HG02623 (cell line): ENCODE data around the gene SOSTDC1.
"Not testable (repeated sequence)": the region's sequence is repeated elsewhere in the genome, so short reads cannot be mapped to it uniquely, and the experiment has no call there.

Source experiments
- ATAC-seq: cut with Tn5 transposase; IDR thresholded peaks from one replicate; pipeline ENCODE4 v1.9.1; 2021; ENCODE audit warnings: moderate library complexity; ENCODE audit not compliant: unreplicated experiment

The SOSTDC1 gene

DNA sequence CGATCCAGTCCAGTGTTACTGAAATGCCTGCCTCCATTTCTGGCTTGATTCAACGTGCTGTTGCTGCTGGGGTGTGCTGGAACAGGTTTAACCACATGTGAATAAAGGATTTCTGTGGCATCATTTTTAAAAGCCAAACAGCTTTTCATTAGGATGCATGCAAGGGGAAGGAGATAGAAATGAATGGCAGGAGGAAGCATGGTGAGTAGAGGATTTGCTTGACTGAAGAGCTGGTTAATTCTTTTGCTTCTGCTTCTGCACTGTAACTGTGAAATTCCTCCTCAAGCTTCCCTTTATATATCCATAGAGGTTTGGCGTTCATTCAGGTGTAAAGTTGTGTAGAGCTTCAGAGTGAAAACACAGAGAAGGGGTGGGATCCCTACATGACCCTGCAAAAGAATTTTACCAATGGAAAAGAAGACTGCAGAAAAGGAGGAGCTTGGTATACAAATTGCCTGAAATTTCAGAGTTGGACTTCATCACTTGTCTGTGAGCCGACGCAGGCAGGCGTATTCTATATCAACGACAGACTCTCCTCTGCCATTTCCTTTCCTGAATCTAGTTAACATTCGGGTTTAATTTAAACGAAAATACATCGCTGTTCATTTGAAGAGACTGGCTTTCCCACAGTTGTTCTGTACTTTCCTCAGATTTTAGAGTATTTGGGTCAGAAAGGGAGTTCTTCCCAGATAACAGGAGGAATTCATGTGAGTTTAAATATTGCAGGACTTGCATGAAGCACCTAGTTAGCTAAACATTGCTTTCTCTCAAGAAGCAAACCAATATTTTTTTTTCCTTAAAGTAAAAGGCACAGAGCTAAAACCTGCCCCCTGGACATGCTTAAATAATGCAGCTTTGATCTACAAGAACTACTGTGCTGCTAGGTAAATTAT is at the start of gene SOSTDC1:
Gene SOSTDC1 (minus strand): TSS at position 270 of the 893 bp plus-strand sequence. CDS start 70 bp downstream, at position 200.
- ATAC-seq = no peak

DNA sequence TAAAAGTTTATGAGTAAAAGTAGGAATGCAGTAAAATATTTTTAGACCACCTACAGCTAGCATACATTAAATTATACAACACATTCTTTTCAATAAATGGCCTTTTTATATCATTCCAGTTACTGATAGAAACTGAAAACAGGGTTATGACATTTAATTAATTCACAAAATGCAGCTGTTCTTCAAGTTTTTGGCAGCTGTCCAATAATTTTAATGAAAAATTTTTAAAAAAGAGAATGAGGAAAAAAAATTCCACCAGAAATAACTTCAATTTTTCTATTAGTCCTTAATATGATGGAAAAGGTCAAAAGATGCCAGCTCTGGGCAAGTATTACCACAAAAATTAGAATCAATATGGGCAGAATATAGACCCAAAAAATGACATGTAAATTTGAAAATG is 49.2 kb upstream of the SOSTDC1 start:
- no peak for ATAC-seq

DNA sequence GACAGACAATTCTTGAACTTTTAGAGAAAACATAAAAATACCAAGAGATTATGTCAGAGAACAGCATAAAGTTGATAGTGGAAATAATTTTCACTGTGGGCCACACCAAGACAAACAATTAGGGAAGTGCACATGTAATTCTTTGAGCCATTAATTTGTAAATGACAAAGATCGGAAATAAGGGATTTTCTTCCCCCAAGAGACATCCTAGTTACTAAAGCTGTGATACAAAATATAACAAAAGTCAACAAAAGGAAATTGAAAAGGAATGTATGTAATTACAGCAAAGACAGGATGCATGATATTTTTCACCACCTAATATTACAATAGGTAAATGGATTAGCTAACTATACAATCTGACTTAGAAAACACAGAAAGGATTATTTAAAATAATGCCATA is 48.7 kb upstream of the SOSTDC1 start:
- no peak for ATAC-seq

DNA sequence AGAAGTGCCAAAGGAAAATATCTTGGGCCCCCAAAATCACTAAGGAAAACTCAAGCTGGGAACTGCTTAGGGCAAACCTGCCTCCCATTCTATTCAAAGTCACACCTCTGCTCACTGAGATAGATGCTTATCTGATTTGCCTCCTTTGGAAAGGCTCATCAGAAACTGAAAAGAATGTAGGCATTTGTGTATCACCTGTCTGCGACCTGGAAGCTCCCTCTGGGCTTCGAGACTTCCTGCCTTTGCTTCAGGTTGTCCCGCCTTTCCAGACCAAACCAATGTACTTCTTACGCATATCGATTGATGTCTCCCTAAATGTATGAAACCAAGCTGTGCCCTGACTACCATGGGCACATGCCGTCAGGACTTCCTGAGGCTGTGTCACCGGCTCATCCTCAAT is 46.6 kb upstream of the SOSTDC1 start:
- ATAC-seq = no peak

DNA sequence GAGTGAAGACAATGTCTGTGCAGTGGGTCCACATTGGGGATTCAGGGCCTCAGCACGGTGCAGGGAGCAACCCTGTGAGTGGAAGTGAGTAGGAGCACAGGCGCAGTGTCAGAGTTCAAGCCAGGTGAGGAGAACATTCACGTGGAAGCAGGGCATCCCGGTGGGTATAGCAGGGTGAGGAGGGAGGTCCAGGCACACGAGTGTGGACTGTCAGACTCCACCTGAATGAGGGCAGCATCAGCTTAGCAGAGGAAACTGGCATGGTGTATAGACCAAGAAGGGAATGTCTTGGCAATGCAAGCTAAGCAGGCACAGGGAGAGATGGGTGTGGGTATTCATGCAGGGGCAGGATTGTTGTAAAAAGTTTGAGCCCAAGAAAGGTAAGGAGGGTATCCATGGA is 45.8 kb upstream of the SOSTDC1 start:
- ATAC-seq = no peak

GRCh38 chr7:16509829-16510228 is 44.3 kb upstream of the SOSTDC1 start:
- ATAC-seq = no peak

GRCh38 chr7:16506422-16506821 is 40.9 kb upstream of the SOSTDC1 start:
- ATAC-seq = not testable (repeated sequence)

DNA sequence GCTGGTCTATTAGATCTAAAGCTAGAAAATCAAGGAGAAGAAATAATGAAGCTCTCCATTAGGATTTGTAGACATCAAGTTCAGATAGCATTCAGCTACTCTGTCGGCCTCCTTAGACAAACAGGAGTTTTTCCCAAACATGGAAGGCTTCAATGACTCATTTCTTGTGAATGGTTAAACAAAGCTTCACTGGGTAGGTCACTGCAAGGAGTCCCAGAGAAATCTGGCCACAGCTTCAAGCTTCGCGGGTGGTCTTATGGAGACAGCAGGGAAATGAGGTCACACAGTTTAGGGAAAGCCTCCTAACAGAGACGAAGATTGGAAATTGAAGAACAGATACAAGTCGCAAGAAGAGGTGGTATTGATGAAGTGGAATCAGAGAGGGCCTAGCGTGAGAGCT is 38.5 kb upstream of the SOSTDC1 start:
- ATAC-seq = no peak

DNA sequence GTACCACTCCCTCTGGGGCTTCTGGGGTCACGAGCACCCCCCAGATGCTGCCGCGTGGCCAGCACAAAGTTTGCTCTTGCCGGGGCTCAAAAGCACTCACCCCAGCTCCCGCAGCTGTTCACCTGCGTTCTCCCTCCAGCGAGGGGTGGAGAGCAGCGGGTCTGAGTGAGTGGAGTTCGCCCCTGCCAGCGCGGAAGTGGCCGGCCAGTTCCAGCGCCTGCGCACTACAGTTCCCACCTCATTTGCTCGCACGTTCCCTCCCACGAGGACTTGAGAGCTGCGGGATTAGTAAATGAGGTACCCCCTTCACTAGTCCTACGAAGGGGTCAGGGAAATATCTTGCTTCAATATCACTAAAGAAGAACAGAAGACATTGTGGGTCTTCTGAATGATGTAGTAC is 36.8 kb upstream of the SOSTDC1 start:
- ATAC-seq = no peak

- no peak for ATAC-seq
Observed at GRCh38 chr7:16498122-16498521, 32.6 kb upstream of the SOSTDC1 start.

DNA sequence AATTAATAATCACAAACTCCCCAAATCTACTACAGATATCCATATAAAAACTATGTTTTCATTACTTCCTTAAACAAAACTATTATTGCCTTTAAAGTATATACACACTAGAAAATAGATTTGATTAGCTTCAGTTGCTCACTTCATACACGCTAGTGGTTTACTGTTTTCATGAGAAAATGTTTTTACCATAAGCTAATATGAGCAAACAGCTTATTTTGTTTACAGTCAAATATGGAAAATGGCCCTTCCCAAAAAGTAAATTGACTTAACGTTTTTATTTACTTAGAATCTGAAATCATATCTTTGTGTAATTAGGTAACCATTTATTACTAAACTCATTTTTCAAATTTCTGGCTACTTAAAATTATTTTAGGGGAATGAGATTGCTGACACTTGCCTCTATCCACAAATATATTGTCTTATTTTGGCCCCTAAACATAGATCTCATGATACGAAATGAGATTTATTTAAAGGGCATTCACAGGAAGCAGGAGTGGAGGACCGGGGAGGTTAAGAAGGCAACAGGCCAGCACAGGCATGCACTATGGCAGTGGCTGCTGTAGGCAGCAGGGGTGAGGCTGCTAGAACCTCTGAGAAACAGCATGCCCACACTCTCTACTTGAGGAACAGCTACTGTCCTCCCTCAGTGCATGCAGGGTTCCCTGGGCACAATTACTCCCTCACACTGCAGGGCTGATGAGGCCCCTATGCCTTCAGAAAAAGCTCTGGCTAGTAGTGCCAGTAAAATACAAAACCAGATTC is 29.6 kb upstream of the SOSTDC1 start:
- ATAC-seq = no peak

DNA sequence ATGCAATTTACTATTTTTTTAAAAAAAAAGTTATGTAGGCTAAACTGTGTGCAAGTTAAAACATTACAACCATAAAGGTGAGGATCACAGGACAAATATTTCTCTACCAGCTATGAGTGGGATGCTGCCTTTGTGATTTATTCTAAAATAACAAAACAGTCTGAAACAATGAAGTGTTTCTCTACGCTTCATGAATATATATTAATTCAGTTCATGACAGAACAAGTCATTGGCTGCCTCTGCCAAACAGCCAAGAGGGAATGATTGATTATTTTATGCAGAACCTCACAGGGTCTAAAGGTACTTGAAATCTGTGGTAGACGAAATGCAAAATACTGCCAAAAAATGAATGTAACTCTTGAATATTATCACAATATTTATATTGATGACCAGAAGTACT is 29.0 kb upstream of the SOSTDC1 start:
- no peak for ATAC-seq

- no peak for ATAC-seq
Observed at GRCh38 chr7:16493266-16493665, 27.7 kb upstream of the SOSTDC1 start.

DNA sequence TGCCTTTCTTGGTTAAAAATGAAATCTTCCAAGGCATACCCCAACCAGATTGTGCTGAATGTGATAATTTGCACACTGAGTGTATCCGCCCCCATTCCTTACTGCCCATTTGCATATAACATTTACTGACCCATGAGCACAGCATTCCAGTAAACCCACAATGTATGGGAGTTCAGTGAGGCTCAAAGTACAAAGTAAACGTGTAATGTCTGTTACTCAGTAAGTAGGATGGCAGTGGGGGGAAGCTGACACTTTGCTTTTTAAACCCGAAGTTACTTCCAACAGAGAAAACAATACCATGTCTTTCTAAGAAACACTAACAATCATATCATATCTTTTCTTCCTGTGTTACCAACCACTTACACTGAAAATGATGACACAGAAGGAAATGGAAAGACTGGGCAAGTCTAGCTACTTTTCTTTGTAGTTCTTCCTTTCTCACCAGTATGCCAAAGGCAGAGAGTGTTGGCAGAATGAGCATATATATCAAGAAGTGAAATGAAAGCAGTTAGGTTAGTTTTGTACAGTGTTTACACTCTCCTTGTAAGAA is 27.1 kb upstream of the SOSTDC1 start:
- no peak for ATAC-seq

- ATAC-seq = no peak
Observed at GRCh38 chr7:16491148-16491547, 25.6 kb upstream of the SOSTDC1 start.

GRCh38 chr7:16484453-16485158 is 19.1 kb upstream of the SOSTDC1 start:
- ATAC-seq = no peak

GRCh38 chr7:16479591-16479990 is 14.1 kb upstream of the SOSTDC1 start:
- no peak for ATAC-seq

- ATAC-seq = no peak
Observed at GRCh38 chr7:16479161-16479560, 13.6 kb upstream of the SOSTDC1 start.

- ATAC-seq = no peak
Observed at GRCh38 chr7:16471933-16472332, 6.4 kb upstream of the SOSTDC1 start.

DNA sequence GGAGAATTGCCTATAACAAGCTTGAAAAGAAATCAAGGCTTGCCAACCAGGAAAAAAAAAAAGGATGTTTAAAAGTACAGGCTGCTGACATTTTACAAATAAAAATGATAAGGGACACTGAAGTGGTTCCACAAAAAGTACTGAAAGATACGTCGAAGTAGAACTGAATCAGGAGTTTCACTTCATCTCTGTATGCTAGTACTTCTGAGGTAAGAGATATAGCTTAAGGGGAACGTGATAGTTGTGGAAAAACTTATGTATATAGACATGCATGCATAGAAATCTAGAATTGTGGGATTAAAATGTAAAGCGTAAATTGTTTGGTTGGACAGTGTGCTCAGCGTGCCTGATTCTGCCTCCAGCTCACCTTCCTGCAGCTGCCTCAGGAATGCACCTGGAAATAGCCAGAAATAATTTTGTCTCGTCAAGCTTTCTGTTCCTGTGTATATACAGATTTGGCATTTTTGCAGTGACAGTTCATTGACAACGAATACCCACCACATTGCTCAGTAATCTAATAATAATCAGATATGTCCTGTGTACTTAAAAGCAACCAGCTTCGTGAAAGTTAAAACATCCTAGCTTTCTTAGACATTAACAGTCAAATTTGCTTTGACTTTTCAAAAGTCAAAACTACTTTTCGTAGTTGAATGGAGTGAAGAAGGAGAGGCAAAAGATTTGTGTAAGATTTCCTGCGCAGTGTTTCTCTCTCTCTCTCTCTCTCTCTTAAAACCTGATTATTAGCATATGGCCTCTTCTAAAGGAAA is 1.4 kb downstream of the SOSTDC1 start:
- no peak for ATAC-seq
